IPS-NIHi7 (cell line): ENCODE measurements around the gene FRAT2.

Source experiments
- DNase-seq: peaks from one replicate; pipeline ENCODE4 v3.0.0; 2012; ENCODE audit warnings: mixed read lengths; ENCODE audit errors: extremely low spot score

FRAT2 gene

DNA sequence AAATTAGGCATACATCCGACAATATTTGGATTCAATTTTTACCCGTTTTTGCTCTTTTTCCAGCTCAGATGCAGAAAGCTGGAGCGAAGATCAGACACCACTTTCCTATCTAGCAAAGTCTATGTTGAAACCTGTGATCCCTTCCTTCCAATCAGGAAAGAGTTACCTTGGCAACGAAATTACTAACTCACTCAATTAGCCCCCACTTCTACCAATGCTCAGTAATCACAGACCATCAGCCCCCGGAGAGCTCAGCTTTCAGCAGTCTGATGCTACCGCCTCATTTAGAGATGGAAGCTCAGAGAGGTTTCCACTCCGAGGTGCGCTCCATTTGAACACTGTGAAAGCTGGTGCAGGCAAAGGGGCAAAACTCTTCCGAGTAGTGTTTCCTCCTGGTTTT, 8.8 kb downstream of the FRAT2 start:
- DNase-seq = no peak

DNA sequence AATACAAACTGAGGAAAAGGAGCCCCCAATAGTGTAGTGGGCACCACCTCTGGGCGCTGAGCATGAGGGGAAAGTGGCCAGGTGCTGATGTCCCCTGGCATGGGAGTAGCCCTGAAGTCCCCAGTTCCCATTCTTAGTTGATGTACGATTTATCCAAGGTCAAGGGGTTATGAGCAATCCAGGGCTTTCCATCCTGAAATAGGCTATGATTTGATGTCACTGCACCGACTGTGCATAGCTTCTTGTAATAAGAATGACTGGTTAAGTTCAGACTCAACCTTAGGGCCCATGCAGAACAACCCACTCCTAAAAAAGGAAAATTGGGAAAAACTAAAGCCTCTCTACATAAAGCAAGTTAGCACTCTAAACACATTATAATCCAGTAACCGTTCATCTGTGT, 11.0 kb downstream of the FRAT2 start:
- DNase-seq = no peak

DNA sequence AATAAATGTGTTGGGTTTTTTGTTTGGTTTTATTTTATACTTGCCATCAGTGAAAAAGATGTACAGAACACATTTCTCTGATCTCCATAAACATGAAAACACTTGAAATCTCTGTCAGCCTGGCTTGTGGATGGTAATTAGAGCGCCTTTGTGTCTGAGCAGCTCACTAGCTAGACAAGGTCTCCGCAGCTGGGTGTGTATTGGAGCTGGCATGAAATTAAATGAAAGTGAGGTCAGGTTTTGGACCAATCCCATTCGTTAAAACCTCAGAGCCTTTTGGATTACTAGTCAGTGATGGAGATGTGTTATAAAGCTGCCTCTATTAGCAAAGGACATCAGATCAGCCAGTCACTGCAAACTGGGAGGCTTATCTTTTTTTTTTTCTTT, 12.7 kb downstream of the FRAT2 start:
- no peak for DNase-seq

DNA sequence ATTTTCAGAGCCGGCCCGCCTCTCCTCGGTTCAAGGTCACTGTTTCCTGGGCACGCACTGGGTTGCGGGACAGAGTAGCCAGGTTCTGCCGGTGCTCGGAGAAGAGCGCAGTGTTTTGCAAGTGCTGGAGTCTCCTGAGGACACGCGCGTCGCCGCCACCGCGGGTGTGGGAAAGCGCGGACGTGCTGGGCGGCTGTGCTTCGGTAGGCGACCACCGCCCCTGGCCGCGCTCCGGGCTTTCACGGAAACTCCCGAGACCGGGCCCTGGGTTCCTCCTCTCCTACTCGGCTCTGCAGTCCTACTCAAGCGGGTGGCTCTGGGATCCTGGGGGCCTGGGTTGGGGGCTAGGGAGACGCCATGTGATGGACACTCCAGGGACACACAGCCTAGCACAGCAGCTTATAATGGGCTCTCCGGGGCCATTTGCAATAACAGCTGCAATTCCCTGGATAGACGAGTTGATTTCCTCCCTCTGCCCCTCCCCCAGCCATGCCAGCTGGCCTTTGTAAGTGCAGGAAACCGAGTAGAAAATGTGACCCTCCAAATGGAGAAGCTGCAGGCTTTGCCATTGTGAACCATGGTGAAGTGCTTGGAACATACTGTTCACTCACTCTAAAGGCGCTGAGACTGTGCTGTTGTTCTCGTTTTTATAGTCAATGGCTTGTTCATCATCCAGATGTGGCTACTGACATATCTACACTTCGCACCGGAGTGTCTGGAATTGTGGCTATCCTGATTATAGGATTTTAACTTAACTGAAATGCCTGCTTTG, 13.3 kb downstream of the FRAT2 start:
- no peak for DNase-seq

DNA sequence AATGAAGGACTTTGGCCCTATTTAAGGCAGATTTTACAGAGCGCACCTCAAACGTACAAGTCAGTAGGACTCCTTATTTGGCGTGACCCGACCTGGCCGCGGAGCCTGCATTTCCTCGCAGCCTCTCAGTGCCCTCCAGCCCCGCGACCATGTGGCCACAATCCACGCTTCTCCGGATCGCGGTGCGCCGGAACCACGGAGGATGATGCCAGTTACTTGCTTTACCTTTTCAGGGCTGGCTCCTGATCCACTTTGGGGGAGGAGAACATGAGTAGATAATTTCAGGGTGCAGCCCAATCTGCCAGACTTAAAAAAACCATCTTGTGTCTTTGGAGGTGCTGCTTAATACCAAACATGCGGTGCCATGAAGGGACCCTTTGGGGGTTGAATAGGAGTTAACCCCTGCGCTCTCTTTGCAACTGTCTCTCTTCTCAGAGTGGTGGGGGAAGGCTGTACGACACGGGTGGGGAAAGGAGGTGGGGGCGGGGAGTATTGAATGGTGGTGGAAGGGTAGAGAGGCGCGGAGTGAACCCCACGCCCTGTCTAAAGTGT, 14.0 kb downstream of the FRAT2 start:
- DNase-seq = no peak

DNA sequence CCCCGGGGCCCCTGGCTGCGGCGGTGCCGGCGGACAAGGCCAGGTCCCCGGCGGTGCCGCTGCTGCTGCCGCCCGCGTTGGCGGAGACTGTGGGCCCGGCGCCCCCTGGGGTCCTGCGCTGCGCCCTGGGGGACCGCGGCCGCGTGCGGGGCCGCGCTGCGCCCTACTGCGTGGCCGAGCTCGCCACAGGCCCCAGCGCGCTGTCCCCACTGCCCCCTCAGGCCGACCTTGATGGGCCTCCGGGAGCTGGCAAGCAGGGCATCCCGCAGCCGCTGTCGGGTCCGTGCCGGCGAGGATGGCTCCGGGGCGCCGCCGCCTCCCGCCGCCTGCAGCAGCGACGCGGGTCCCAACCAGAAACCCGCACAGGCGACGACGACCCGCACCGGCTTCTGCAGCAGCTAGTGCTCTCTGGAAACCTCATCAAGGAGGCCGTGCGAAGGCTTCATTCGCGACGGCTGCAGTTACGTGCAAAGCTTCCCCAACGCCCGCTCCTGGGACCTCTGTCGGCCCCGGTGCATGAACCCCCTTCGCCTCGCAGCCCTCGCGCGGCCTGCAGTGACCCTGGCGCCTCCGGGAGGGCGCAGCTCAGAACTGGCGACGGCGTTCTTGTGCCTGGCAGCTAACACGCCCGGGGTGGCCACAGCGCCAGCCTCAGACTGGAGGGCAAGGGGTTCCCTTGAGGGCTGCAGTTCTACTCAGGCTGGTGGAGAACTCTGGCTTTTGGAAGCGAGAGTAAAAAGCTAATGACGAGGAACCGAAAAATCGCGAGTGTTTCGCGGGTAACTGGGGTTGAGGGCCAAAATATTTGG, 14.7 kb downstream of the FRAT2 start:
- DNase-seq = peak; percentile 43

DNA sequence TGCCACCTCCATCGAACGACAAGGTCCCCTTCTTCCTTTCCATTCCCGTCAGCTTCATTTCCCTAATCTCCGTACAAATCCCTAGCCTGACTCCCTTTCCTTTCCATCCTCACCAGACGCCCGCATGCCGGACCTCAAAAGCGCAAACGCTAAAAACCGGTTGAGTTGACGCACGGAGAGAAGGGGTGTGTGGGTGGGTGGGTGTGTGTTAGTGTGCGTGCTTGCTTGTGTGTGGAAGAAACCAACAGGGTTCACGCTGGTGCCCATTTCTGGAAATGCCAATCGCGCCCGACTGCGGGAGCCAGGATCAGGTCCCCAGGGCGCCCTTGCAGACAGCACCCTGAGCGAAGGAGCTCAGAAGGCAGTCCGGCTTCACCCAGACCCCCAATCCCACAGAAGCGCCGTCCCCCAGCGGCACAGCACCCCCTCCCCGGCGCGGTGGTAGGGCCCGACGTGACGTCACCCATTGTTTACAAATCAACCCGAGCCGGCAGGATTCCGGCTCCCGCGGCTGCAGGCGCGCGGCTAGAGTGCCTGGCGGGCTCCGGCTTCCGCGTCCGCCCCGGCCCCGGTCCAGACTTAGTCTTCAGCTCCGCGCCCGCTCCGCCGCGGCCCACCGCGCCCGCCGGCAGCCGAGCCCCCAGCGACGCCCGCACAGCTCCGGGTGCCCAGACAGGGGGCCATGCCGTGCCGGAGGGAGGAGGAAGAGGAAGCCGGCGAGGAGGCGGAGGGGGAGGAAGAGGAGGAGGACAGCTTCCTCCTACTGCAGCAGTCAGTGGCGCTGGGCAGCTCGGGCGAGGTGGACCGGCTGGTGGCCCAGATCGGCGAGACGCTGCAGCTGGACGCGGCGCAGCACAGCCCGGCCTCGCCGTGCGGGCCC, 15.5 kb downstream of the FRAT2 start, which contains the start of gene FRAT1:
FRAT1 (plus strand) TSS at position 500 of the 880 bp plus-strand sequence; CDS start at position 683, 183 bp downstream.
- peak; percentile 77 for DNase-seq

DNA sequence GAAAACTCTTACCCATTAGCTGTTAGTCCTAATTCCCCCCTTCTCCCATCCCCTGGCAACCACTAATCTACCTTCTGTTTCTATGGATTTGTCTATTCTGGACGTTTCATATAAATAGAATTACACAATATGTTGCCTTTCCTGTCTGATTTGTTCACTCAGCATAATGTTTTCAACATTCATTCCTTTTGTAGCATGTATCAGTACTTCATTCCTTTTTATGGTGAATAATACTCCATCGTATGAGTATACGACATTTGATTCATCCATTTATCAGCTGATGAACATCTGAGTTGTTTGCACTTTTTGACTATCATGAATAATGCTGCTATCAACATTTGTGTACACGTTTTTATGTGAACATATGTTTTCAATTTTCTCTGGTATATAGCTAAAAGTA, 19.9 kb downstream of the FRAT2 start:
- no peak for DNase-seq

DNA sequence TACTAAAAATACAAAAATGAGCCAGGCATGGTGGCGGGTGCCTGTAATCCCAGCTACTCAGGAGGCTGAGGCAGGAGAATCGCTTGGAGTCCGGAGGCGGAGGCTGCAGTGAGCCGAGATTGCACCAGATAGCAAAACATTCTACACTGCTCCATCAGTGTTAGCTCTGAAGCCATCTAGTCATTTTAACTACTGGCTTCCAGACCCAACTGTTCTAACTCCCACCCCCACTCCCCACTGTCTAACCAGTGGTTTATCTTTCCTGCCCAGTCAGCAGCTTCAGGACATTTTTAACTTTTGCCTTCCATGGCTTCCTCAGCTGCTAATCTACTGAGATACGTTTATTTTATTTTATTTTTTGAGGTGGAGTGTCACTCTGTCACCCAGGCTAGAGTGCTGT, 21.6 kb downstream of the FRAT2 start:
- DNase-seq = peak; percentile 2

DNA sequence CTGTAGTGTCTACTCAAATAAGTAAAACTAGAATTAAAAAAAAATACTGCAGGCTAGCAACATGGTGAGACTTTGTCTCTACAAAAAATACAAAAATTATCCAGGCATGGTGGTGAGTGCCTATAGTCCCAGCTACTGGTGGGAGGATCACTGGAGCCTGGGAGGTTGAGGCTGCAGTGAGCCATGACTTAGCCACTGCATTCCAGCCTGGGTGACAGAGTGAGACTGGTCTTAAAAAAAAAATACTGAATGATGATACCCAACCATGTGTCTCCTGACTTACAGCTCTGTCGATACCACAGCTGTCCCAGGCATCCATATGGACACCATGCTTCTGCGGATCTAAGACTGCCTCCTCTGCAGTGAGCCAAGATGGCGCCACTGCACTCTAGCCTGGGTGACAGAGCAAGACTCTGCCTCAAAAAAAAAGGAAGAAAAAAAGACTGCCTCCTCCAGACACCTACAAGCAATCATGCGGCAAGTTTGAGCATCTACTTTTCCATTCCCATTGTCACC, 23.4 kb downstream of the FRAT2 start:
- DNase-seq = no peak

DNA sequence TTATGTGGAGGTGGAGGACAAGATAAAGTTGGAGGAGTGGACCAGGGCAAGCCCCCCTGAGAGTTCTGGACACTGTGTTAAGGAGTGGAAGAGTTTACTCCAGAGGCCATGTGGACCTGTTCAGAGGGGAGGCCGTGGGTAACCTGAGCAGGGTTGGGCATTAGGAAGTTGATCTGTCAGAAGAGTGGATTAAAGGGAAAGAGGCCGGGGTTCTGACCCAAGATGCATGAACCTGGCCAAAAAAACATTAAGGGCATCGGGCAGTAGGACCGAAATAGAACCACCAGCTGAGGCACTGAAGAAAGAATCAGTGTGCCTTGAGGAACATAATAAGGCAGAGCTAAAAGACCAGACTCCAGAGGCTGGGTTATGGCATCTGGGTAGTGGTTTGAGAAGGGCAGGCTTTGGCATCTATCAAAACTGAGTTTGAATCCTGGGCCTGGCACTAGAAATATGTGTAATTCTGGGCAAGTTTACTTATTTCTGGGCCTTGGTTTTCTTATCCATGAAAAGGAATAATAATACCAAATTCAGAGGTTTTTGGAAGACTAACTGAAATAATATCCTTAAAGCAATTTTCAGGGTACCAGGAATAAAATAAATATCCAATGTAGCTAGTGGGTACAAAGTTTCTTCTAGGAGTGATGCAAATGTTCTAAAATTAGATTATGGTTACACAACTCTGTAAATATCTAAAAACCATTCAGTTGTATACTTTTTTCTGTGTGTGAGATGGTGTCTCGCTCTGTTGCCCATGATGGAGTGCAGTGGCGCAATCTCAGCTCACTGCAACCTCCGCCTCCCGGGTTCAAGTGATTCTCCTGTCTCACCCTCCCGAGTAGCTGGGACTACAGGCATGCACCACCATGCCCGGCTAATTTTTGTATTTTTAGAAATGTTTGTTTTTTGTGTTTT, 26.4 kb downstream of the FRAT2 start:
- no peak for DNase-seq

DNA sequence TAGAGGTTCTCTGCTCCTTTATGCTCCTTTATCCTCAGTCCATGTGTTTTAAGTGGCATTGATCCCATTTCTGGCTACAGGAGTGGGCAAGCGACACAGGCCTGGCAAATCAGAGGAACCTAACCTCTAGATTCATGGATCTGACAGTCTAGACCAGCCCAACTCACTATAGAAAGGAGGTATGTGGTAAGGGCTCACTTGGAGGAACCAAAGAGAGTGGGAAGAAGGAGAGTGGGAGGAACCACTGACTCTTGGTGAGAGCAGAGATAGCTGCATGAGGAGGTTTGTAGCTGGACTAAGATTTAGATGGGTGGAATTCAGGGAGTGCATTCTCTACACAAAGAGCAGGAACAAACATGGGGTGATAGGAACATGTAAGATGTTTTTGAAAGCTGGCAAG, 27.1 kb downstream of the FRAT2 start:
- DNase-seq = no peak

DNA sequence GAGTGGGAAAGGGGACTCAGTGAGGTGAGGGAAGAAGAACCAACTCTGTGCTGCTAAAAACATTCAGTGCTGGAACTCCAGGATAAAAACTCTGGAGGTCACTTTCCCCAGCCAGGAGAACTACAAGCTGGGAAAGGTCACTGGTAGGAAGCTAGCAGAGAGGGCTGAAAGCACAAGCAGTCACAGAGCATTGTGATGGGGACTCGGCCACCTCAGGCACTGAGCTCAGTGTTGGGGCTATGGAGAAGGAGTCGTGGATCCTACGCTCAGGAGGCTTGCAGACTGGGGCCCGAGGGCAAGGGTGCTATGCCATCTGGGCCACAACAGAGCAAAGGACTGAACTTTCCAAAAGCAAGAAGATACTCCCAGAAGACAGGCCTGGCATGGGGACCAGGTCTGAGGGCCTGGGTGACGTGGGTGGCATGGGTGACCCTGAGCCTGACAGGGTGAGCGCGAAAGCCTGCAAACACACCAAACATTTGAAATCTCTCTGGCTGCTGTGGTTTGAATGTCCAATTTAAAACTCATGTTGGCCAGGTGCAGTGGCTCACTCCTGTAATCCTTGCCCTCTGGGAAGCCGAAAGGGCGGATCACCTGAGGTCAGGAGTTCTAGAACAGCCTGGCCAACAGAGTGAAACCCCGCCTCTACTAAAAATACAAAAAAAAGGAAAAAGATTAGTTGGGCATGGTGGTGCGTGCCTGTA, 32.3 kb downstream of the FRAT2 start:
- DNase-seq = no peak

DNA sequence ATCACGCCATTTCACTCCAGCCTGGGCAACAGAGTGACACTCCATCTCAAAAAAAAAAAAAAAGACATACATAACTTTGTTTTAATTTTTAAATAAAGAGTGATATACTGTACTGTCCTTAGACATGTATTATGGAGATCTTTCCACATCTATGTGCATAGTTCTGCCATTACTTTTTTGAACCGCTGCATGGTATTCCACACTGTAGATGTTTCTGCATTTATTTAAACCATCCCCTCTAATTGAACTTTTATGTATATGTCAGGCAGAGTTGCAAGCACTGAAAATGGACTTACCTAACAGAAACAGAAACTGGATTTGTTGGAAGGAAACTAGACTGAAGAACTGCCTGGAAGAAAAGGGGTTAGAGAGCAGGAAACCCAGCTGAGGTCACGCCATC, 33.5 kb downstream of the FRAT2 start:
- no peak for DNase-seq

DNA sequence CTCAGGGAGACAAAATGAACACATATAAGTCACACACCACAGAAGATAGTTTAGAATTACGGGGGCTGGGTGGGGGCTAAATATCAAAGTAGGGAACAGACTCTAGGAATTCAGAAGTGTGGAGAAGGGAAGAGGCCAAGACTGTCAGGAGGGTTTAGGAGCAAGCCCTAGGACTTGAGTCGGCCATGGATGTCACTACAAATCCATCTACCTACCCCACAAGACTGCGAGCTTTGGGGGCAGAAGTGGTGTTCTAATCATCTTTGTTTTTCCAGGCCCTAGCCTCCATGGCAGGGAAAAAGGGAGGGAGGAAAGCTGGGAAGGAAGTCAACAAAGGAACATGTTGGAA, 36.3 kb downstream of the FRAT2 start:
- DNase-seq = no peak

DNA sequence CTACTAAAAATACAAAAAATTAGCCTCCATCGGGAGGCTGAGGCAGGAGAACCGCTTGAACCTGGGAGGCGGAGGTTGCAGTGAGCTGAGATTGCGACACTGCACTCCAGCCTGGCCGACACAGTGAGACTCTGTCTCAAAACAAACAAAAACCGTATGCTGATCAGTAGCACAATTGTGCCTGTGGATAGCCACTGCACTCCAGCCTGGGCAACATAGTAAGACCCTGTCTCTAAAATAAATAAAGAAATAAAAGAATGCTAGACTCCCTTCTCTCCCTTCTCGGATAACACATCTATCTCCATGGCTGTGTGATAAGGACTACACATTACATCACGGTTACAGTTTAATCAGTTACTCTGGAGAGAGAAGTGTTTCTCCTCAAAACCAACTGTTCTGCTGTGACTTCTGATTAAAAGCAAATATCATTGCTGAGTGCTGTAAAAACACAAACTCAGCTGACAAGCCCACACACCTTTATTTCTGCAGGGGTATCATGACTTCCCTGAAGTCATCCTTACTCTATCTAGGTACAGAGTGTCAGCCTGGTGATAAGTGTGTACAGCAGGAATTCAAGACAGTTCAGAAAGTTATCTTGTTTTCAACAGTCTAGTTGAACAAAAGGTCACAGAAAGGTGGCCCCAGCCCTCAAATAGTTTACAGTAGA, 36.8 kb downstream of the FRAT2 start:
- DNase-seq = no peak

DNA sequence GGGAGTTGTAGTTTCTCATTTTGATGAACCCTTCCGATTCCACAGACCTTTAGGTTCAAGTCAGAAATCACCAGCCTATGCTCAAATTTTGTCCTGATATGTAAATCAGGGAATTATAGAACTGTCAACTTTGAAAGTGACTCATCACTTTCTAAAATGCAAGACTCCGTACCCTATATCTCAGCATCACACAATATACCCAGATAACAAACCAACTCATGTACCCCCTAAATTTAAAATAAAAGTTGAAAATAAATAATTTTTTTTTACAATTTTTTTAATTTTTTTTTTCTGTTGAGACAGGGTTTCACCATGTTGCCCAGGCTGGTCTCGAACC, 41.7 kb downstream of the FRAT2 start:
- DNase-seq = no peak

DNA sequence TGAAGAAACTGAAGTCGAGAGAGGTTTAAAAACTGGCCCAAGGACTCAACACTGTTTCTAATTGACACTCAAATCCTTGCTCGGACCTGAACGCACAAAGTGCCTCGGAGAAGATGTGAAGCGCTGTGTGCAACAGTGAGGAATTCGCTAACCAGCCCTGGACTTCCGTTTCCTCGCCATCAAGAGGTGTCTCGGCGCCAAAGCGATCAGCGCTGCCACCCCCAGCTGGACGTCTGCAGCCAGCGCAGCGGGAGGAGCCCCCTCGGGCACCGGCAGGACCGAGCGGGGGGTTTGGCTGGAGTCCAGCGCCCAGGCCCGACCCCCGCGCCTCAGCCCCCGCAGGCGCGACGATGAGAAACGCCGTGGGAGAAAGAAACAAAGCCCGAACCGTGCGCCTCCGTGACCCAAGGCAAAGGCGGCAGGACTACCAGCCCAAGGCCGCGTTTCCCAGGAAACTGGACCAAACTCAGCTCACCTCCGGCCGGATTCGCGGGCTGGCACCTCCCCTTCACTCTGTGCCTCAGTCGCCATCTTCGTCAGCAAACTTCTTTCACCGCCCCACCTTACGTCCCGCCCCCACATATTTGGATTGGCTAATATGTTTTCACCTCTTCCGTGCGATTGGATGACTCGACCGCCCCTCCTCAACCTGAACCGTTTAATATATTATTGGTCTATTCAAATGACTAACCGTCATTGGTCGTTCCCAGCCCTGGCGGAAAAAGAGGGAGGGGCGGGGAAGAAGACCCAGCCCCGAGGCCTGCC, 42.2 kb downstream of the FRAT2 start, which contains the start of gene ARHGAP19:
ARHGAP19 (minus strand) TSS at position 541 of the 765 bp plus-strand sequence; CDS start at position 531, 10 bp downstream.
- DNase-seq = peak; percentile 98
